ENCODE measurements around the gene ZNF714.

DNA sequence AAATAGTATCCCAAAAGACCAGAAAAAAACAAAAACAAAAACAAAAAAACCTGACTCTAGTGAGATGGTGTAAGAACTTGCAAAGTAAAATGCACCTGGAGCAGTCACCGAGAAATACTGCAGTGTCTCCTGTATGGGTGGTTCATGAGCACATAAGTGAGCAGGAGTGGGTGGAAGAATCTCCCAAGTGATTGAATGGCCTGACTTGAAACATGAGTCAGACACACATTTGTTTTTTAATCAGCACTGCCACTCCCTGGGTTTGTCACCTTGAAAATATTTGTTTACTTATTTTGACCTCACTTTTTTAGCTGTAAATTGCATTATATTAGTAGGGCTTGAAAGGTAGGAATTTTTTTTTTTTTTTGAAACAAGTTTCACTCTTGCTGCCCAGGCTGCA lies 61.9 kb downstream of the ZNF714 start:
- TF ChIP-seq, protein P1, sequence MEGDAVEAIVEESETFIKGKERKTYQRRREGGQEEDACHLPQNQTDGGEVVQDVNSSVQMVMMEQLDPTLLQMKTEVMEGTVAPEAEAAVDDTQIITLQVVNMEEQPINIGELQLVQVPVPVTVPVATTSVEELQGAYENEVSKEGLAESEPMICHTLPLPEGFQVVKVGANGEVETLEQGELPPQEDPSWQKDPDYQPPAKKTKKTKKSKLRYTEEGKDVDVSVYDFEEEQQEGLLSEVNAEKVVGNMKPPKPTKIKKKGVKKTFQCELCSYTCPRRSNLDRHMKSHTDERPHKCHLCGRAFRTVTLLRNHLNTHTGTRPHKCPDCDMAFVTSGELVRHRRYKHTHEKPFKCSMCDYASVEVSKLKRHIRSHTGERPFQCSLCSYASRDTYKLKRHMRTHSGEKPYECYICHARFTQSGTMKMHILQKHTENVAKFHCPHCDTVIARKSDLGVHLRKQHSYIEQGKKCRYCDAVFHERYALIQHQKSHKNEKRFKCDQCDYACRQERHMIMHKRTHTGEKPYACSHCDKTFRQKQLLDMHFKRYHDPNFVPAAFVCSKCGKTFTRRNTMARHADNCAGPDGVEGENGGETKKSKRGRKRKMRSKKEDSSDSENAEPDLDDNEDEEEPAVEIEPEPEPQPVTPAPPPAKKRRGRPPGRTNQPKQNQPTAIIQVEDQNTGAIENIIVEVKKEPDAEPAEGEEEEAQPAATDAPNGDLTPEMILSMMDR (optimal IDR thresholded peaks at IDR 0.05 in 1 of 3, IDR thresholded peaks at IDR 0.05 in 1 of 3, conservative IDR thresholded peaks at IDR 0.05 in 1 of 3; ENCODE audit: extremely low read depth in 1 of 3, insufficient read depth in 2 of 3, low read length in 3 of 3) = no peak
- TF ChIP-seq EZH2 (IDR thresholded peaks at IDR 0.05; ENCODE audit: low read length) = no peak

Data from keratinocyte (primary cell).